HG02588 (cell line): ENCODE results near the gene IMP4.

ENCODE experiments used
- ATAC-seq: cut with Tn5 transposase; IDR thresholded peaks from one replicate; pipeline ENCODE4 v1.9.1; 2021; ENCODE audit warnings: mild to moderate bottlenecking, moderate library complexity; ENCODE audit not compliant: unreplicated experiment

Gene IMP4

DNA sequence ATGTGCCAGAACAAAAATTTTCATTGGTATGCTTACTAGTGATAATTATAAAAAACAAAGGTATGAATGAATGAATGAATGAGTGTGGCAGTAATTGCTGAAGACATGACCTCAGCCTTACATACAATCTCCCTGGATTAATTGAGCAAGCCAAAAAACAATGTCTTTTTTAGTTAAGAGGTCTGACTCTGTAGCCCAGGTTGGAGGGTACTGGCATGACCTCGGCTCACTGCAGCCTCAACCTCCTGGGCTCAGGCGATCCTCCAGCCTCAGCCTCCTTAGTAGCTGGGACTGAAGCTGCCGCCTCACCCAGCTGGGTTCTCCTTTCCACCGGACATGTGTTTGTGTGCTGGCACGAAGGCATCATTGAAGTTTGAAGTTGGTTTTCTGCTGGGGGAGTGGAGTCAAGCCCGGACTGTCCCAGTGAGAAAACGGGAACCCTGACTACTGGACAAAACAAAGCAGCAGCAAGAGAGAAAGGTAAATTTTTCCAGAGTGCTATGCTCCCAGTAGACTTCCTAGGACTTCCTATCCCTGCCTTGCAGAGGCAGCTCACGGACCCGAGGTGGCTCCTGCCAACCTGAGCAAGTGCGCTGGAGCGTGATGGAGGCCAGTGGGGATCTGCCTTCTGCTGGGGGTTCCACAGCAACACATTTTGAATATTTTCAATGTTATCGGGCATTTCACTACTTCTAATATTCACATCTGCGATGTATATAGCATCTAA lies 6.4 kb upstream of the IMP4 start:
- ATAC-seq: no peak

GRCh38 chr2:130336877-130337734 lies 5.6 kb upstream of the IMP4 start:
- no peak for ATAC-seq

- no peak for ATAC-seq
These were observed 4.9 kb upstream of the IMP4 start for GRCh38 chr2:130337735-130338325.

DNA sequence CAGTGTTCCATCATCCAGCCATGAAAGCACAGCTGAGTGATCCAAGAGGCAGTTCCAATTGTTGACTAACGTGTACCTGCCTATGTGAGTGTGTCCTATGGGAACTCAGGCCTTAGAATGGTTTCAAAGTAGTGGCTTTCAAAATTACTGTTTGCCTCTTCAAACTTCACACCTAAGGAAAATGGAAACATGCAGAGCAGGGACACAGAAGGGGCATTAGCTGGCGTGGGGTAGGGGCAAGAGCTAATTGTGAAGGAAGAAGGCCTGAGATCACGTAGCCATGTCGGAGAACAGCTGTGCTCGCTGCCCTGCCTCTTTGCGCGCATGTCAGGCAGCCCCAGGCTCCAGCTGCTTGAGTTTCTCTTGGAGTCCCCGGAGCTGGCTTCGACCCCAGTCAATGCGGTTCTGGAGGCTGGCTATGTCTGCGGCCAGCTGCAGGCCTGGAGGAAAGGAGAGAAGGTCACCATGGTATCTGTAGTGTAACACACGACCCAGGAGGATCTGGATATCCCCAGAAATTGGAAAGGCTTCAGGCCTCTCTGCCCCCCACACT lies 3.8 kb upstream of the IMP4 start:
- ATAC-seq: no peak

GRCh38 chr2:130339885-130340745 lies 2.6 kb upstream of the IMP4 start:
- ATAC-seq: no peak

- ATAC-seq: peak; percentile 0
These were observed 1.1 kb upstream of the IMP4 start for GRCh38 chr2:130341562-130342019.

DNA sequence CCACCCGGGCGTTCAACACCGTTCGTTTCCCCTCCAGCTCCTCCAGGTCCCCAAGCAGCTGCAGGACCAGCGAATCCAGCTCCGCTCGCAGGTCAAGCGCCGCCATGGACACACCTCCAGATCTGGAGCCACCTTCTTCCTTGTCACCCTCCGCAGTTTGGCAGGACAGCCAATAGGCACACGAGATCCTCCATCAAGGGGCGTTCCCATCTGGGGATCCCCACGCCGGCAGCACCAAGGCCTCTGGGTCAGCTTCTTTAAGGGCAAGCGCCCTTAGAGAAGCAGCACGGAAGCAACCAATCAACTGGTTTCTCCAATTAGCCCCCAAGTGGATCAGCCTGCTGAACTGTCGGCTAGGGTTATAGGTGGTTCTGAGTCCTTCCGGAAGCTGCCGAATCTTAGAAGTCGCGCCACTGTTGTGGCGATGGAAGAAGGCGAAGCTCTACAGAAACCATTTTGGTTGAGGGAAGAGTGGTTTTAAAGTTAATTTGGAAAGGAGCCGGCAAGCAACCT lies 621 bp upstream of the IMP4 start:
- peak; percentile 71 for ATAC-seq

DNA sequence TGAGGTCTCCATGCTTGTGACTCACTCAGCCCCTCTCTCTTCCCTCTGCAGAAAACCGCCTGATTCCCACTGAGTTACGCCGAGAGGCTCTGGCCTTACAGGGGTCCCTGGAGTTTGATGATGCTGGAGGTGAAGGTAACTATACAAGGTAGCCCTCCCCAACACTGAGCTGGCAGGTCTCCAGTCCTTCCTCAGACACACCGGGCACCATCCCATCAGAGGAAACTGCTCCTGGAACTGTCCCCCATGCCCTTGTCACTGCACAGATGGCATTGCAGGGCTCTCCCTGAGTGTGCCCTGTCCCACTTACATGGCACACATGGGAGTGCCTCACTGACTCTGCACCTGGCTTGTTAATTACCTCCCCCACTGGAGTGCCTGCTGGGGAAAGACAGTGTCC lies 1.9 kb downstream of the IMP4 start:
- ATAC-seq: no peak

- no peak for ATAC-seq
These were observed 2.4 kb downstream of the IMP4 start for GRCh38 chr2:130345091-130345490.

GRCh38 chr2:130345611-130346010 lies 2.9 kb downstream of the IMP4 start:
- ATAC-seq: no peak

GRCh38 chr2:130346041-130346740 lies 3.5 kb downstream of the IMP4 start:
- ATAC-seq: no peak

- ATAC-seq: no peak
These were observed 4.0 kb downstream of the IMP4 start for GRCh38 chr2:130346741-130347066.

GRCh38 chr2:130347220-130347925 lies 4.7 kb downstream of the IMP4 start:
- no peak for ATAC-seq

DNA sequence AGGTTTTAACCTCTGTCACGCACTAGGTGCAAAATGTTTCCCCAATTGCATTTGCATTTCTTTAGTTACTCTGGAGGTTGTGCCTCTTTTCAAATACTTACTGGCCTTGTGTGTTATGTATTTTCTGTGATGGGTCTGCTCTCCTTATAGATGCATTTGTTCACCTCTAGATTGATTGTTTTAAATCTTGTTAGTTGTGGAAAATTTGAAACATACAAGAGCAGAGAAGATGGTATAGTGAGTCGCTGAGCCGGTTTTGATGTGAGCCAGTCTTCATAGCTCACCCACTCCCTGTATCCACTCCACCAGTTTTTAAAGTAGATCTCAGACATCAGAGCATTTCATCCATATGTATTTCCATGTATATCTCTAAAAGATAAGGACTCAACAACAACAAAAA lies 6.5 kb downstream of the IMP4 start:
- no peak for ATAC-seq

GRCh38 chr2:130351711-130352110 lies 9.0 kb downstream of the IMP4 start:
- no peak for ATAC-seq

- no peak for ATAC-seq
These were observed 9.5 kb downstream of the IMP4 start for GRCh38 chr2:130352237-130352636.

DNA sequence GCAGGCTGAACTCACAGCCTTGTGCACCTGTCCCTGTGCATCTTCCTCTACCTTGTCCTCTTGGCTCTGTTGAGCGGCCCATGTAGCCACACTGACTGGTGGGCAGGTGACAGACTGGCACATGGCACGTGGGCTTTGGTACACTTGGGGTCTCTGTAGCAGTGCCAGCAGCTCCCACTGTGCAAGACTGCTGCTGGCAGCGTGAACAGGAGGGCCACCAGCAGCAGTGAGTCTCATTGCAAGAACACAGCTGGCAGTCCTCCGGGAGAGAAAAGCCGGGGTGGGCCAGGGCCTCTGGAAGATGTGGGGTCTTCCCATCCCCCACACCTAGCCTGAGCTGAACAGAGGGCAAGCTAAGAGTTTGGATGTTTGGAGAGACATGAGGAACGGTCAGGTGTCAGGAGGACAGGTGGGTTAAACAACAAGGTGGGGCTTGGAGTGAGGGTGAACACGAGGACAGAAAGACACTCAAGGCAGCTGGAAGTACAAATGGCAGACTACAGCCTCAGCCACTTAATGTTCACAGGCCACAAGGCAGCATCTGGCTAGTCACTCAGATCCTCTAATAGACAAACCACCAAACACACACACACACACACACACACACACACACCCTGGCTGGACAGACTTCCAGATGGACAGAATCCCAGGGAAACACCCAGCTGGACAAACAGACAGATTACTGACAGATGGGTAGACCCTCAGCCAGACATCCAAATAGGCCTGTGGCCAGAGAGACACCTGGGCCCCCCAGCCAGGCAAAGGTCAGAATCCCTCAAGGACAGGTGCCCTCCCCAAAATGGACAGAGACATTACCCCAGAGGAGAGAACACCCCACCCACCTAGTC lies 10.8 kb downstream of the IMP4 start:
- ATAC-seq: no peak

GRCh38 chr2:130354139-130354428 lies 11.4 kb downstream of the IMP4 start:
- ATAC-seq: no peak

GRCh38 chr2:130355172-130355577 lies 12.5 kb downstream of the IMP4 start:
- no peak for ATAC-seq
